AG09319 (cell line): ENCODE results near the gene GTF2F1.
A peak's percentile ranks its signal among the peaks of the same experiment; 100 is the strongest.

Experiments
- DNase-seq: peaks from one replicate; pipeline ENCODE4 v3.0.0-alpha.2; 2010; ENCODE audit warnings: low read depth; ENCODE audit errors: extremely low read depth
- TF ChIP-seq, protein P1 (sequence below): IDR thresholded peaks from 2 replicates; pipeline ENCODE4 v1.5.1; 2011; ENCODE audit warnings: low read depth, mild to moderate bottlenecking, inconsistent platforms, low read length, moderate library complexity

GTF2F1 gene

DNA sequence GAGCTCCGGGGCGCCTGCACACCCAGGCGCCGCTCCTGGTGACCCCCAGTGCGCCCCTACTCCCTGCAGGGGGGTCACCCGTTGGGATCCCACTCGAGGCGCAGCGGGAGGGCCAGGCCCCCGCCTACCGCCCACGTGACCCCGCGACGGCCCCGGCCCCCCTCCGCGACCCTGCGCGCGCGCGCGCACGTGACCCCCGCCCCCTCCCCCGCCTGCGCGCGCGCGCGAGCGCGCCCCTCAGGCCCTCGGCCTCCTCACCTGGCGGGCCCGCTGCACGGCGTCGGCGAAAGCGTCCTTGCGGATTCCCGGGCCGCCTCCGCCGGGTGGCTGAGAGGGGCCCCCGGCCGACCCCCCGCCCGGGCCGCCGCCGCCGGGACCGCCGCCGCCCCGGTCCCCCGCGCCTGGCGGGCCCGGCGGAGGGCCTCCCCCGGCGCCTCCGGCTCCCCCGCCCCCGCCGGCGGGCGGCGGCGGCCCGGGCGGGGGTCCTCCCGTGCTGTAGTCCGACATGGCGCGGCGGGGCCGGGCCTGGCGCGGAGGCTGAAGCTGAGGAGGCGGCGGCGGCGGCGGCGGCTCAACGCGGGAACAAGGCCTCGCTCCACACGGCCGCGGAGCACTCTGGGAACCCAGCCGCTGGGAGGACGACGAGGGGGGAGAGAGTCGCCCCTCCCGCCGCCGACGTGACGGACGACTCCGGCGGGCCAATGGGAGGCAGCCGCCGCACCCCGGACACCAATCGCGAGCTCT is 31.4 kb upstream of the GTF2F1 start, which contains the start of gene KHSRP:
Gene KHSRP (minus strand): TSS at position 617 of the 744 bp plus-strand sequence. CDS start 110 bp downstream, at position 507.
- TF ChIP-seq, protein P1, sequence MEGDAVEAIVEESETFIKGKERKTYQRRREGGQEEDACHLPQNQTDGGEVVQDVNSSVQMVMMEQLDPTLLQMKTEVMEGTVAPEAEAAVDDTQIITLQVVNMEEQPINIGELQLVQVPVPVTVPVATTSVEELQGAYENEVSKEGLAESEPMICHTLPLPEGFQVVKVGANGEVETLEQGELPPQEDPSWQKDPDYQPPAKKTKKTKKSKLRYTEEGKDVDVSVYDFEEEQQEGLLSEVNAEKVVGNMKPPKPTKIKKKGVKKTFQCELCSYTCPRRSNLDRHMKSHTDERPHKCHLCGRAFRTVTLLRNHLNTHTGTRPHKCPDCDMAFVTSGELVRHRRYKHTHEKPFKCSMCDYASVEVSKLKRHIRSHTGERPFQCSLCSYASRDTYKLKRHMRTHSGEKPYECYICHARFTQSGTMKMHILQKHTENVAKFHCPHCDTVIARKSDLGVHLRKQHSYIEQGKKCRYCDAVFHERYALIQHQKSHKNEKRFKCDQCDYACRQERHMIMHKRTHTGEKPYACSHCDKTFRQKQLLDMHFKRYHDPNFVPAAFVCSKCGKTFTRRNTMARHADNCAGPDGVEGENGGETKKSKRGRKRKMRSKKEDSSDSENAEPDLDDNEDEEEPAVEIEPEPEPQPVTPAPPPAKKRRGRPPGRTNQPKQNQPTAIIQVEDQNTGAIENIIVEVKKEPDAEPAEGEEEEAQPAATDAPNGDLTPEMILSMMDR = no peak
- DNase-seq = no peak

DNA sequence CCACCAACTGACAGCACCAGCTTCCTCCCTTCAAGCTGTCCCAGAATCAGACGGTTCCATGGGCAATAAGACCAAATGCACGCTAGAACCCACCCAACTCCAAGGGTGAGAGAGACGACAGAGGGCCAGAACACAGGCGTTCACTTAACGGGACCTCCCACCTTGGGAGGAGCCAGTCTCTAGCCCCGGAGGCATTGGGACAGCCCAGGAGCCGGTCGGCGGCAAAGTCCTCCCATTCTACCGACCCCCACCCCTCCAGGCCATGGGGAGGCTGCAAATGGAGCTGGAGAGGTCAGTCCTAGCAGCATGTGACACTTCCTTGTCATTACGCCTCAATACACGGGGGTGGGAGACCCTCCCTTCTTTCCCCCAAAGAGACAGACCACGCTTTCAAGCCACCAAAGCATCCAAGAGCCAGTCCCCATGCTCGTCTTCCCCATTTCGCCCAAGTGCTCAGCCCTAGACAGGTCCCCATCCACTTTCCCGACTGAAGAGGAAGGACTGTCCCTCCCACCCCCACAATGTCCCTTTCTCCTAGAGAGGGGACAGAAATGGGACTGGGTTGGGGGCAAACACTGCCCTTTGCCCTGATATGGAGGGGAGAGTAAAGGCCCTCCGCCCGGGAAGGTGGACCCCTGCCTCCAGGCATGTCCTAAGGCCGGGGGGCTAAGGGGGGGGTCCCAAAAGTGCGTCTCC is 30.7 kb upstream of the GTF2F1 start:
- TF ChIP-seq, protein P1 = no peak
- DNase-seq = no peak

DNA sequence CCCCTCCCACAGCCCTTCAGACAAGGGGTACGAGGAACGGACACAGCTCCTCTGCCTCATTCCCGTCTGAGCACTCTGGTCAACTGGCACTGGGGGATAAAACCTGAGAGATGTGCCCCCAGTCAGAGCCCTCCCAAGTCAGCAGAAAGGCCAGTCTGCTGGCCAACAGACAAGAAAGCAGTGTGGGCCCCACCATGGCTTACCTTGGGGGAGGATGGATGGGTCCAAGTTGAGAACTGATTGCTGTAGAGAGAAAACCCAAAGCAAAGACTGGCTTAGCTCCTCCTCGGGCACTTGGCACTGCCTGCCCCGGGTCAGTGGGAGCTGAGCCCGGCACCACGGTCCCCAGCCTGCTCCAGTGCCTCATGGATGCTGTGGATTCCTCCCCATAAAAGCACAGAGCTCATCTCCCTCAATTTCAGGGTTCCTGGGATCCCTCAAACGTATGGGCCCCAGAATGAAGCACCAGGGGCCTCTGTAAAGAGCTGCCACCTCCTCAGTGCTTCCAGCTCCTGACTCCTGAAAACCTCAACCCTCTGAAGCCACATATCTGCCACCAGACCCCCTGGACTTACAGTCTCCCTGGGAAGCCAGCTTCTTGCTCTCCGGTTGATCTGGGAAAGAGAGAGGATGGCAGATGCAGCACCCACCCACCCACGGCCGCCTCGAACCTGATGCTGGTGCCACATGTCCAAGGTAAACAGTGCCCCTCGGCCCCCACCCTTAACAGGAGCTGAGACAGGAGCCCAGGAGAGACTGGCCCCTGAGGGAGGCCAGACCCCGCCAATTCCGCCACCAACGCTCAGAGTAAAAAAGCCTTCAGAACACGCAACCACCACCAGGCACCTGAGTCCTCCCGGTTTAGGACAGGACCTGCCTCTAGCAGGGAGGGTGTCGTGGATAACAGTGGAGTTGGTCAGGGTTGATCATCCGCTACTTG is 28.4 kb upstream of the GTF2F1 start:
- no peak for DNase-seq
- TF ChIP-seq, protein P1 = no peak

GRCh38 chr19:6418562-6418932 is 25.6 kb upstream of the GTF2F1 start:
- TF ChIP-seq, protein P1 = no peak
- no peak for DNase-seq

DNA sequence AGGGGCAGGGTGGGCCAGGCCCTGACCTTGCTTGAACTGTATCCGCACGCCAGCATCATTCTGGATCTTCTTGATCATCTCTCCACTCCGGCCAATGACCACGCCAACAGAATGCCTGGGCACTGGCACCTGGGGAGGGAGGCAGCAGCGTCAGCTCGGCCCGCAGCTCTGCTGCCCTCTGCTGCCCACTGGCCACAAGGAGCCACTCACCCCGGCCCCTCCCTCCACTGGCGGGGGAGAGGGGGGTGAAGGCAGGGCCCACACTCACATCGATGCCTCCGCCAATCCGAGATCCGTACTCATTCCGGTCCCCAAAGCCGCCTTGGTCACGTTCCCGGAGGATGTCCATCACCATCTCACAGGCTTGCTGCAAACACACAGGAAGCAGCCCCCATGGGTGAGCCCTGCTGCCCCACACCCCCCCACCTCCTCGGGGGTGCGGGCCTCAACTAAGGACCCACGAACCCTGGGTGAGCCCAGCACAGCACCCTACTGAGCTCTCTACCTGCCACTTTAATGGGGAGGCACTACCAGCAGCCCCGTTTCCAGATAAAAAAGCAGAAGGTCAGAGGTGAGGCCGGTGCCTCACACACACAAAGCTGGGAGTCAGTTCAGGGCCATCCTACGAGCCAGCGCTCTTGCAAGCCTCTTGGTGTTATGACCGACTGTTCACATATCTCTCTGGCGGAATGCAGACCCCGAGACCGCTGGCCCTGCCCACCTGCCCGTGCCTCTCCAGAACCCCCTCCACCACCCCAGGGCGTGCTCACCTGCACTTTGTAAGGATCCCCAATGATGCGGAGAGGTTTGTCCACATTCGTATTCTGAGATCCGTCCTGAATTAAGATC is 25.0 kb upstream of the GTF2F1 start:
- no peak for DNase-seq

More for the DNA sequence above, 25.0 kb upstream of the GTF2F1 start:
- TF ChIP-seq, protein P1 = peak; percentile 40
